UCSD-AML1 (cell line): ENCODE data around the gene ZDHHC1.

ENCODE experiments used
- DNase-seq: peaks from one replicate; lab custom pipeline; 2025; ENCODE audit not compliant: unreplicated experiment; lab: John Stamatoyannopoulos, UW

The ZDHHC1 gene, protein sequence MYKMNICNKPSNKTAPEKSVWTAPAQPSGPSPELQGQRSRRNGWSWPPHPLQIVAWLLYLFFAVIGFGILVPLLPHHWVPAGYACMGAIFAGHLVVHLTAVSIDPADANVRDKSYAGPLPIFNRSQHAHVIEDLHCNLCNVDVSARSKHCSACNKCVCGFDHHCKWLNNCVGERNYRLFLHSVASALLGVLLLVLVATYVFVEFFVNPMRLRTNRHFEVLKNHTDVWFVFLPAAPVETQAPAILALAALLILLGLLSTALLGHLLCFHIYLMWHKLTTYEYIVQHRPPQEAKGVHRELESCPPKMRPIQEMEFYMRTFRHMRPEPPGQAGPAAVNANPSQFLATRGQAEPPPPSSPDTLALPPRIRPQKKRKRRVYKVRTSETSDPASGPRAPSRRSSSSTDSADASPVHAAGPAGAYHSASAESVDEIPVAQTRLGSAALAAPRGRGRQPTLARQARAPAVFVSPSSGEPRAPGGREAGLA

DNA sequence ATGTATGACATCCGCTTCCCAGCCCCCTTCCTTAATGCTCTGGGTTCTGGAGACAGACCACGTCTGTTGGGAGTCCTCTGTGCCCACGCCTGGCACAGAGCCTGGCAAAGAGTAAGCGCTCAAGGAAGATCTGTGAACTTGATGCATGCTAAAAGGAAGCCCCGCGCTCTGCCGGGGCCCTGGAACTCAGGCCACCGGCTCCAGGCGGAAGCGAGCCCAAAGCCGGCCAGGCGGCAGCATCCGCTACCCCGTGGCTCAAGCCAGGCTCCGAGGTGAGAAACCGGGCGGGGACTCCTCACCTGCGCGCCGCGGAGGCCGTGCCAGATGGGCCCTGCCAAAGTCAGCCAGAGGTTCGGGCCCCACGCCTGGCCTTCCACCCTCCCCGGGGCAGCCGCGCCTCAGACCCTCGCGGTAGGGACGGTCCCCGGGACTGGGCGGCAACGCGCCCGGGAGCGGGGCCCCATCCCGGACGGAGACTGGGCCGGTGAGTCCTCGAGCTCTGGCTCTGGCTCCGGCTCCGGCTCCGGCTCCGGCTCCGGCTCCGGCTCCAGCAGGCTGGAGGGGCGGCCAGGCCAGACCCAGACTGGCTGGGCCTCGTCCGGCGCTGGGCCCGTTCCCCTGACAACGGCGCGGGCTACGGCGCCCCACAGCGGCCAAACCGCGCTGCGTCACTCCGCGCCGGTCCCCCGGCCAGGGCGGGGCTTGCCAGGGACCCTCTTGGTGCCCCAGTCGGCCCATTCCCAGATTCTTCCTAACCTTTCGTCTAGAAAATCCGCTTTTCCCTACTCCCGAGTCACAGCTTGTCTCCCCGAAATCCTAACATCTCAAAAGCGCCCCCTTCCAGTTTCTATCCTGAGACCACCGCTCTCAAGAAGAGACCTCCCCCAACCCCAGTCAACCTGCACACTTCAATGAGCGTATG lies at the start of gene ZDHHC1:
Gene ZDHHC1, minus strand, starts transcription at position 606 of the 922 bp plus-strand sequence. CDS start 8,702 bp downstream, outside the sequence.
- DNase-seq: peak; percentile 61

DNA sequence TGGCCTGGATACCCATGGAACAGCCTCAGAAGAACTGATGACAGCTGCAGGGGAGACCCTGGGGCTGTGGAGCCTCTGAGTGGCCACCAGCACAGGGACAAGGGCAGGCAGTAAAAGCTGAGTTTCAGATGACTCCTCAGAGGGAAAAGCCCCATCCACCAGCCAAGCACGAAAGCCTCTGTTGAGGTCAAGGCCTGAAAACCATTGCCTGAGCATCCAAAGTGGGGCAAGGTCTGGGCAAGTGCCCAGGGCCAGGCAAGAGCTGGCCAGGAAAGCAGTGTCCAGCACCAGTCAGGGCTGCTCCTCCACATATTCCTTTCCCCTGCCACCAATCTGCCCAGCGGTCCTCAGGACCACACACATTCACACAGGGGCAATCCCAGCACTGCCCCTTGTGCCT lies 48.3 kb upstream of the ZDHHC1 start:
- no peak for DNase-seq

DNA sequence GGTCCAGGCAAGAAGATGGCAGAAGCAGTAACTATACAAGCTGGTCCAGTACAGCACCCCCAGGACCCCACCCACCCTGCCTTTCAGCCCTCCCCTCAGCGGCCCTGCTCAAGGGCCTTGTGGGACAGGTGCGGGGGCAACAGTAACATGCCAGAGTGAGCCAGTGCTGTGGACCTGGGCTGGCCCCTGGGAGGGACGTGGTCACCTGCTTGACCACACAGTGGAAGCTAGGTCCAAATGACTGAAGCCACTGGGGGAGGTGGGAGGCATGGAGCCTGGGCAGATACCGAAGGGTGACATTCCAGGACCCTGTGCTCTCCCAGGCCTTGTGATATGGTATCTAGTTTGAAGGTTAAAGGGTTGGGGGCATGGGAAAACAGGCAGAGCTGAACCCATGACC lies 47.4 kb upstream of the ZDHHC1 start:
- no peak for DNase-seq

DNA sequence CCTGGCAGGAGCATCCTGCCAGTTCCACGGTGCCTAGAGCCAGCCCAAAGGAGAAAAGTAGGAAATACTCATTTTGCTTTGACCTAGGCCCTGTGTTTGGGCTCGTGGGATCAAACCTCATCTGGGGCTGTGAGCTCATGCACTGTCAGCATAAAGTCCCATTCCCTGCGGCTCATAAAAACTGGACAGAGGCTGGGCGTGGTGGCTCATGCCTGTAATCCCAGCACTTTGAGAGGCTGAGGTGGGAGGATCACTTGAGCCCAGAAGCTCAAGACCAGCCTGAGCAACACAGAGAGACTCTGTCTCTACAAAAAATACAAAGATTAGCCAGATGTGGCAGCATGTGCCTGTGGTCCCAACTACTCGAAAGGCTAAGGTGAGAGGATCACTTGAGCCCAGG lies 46.8 kb upstream of the ZDHHC1 start:
- no peak for DNase-seq

DNA sequence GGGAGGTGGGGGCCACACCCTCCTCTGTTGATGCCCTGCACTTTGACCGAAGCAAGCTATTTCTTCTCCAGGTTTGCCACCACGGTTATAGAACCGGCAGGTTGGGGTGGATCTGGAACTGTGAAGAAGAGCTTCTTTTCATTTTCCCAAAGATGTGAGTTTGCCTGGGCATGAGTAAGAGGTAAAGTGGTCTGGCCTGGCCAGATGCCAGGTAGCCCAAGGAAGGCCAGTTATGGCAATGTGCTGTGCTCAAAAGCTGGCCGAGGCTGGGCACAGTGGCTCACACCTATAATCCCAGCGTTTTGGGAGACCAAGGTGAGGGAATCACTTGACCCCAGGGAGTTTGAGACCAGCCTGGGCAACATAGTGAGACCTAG lies 46.0 kb upstream of the ZDHHC1 start:
- no peak for DNase-seq

DNA sequence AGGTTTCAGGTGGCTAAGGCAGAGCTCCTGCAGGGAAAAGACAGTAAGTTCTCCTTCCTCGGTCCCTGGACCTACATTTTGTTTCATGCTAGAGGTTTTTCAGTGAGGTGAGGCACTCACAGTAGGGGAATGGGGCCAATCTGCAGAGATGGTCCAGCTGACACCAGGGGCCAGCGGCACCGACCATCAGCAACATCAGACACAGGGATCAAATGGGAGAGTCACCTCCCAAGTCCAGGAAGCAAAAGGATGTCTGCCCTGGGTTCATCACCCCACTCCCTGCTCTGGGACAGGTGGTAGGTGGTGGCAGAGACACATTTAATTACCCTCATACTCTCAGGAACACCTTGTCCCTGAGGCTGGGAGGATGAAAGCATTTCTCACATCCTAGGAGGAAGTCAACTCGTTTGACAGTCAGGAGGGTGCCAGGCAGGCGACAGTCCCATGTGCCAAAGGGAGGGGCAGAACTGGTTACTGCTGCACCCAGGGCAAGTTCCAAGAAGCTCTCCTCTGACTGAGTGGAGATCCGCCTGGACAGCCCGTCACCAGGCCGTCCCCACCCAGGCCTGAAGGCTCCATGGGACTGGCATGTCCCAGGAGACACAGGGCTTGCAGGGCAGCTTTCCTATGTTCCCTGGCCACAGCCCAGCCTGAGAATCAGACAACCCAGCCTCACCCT lies 45.5 kb upstream of the ZDHHC1 start:
- no peak for DNase-seq

DNA sequence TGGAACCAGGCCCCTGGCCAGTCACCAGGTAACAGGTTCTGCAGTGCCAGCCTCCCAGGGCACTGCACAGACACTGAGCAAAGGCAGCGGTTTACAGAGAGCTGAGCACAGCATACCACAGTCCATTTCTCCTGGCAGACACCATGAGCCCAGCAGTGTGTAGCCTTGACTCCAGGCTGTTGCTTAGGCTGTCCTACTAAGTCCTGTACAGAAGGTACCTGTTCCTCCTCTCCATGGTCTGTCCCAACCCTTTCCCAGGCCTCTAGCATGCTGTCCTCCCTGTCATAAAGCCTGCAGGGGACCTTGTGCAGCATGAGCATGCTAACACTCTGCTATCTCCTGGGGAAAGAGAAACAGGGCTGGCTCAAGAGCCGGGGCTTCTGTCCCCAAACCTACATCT lies 44.7 kb upstream of the ZDHHC1 start:
- no peak for DNase-seq

DNA sequence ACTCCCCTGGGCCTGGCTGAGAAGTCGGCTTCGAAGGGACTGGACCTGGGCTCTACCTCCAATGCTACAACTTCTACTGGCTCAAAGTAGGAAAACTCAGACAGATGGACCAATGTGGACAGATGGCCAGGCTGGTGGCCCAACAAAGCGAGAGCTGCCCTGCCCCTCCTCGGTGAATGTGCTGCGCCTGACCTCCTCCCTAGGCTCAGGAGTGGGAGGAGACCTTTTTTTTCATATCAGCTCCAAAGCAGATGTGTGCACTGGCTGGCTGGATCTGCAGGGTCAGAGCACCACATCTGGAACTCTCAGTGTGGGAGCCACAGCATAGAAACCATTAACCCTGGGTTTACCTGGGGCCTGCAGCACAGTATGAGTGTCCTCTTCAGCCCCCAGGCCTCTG lies 43.9 kb upstream of the ZDHHC1 start:
- no peak for DNase-seq

DNA sequence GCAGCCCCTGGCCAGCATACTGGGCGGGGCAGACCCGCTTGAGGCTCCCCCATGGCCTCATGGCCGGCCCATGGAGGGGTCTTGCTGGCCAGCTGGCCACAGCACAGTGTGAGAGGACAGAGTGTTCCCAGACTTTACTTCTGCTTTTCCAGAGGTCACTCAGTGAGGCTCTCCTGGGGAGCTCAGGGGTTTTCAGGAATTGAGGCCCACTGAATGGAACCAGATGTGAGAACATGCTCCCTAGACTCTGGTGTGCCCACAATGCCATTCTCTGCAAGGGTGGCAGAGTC lies 43.5 kb upstream of the ZDHHC1 start:
- no peak for DNase-seq

DNA sequence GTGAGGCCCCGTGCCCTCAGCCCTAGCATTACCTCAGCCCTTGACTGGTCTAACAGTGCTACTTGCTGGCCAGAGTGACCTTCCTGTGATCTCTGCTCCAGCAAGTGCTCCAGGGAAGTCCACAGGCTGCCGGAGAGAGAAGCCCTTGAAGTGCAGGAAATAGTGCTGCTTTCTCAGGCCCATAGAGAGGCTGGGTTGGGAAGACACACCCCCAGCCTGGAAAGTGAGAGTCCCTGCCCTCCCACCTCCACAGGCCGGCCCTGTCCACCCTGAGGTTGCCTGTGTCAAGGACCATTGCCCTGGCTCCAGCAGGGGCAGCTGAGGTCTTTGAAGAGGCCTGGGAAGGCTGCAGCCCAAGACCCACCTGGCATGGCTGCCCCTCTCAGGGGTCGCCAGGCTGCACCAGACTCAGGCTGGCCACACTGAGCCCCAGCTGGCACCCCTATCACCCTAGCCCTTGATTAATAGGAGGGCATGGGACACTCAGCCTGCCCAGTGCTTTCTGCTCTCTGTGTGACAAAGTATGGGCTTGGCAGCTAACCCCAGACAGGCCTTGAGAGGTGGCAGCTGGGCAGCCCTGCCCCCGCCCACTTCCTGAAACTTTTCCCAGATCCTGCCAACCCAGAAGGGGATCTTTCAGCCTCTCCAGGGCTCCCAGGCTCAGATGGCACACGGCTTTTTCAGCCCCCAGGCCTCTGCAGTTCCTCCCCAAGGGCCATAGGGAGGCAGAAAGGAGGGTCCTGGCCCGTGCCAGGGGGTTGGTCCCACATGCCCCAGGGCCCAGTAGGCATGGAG lies 43.0 kb upstream of the ZDHHC1 start:
- DNase-seq: no peak

DNA sequence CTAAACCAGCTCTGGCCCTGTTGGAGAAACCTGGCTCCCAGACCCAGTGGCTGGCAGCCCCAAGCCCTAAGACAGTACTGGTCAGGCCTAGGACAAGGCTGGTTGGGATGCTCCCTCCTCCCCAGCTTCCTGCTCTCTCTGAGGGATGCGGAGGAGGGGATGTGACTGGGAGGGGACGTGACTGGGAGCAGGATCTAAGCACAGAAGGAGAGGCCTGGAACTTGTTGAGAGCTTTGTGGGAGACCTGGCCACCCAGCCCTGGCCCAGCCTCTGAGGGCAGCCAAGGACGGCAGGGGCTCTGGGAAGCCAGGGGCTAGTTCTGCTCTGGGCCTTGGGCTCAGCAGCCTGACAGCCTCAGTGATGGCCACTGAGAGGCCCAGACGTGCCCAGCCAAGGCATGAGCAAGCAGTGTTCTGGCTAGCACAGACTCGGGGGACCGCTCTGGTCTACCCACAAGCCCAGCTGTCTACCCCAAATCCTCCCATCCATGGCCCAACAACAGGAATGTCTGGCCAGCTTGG lies 41.9 kb upstream of the ZDHHC1 start:
- no peak for DNase-seq

DNA sequence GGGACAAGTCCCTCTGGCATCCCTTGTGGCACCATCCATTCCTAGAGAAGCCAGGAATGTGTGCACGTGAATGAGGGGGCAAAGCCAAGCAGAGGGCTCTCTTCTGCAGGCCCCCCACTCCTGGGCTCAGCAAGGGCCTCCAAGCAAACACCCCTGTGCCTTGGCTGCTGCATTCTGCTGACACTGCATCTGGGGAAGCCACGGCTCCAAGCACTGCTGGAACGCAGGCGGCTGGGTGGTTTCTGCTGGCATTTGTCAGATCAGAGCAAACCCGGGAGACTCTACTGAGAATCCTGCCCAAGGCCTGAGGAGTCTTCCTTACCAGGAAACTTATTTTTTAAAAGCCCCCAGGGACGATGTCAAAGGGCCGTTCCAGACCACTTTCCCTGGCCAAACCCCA lies 41.3 kb upstream of the ZDHHC1 start:
- no peak for DNase-seq

DNA sequence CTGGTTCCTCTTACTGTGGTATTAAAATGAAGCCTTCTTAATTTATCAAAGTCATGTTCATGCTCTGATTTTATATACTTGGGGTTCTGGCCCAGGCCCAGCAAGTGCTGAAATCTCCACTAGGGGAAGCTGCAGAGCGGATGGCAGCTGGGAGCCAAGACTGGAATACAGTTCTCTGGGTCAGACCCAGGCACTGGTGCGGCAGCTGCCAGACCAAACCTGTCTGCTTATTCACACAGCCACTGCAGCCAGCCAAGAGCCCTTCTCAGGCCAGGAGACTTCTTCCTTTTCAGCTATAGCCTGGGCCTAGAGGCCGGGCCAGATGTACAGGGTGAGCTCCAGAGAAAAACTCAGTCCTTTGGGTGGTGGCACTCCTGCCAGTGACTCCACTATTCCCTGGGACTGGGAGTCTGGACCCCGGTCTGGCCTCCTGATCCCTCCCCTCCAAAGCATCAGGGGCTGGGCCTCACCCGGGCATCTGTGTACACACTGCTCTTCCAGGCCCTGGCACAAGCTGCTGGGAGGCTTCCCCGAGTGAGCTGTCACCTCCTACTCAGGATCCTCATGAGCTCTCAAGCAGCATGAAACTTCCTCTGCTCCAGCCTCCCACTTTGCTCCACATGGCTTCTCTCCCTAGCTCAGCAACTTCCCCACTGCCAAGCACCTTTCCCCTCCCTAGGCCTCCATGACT lies 40.3 kb upstream of the ZDHHC1 start:
- DNase-seq: no peak

DNA sequence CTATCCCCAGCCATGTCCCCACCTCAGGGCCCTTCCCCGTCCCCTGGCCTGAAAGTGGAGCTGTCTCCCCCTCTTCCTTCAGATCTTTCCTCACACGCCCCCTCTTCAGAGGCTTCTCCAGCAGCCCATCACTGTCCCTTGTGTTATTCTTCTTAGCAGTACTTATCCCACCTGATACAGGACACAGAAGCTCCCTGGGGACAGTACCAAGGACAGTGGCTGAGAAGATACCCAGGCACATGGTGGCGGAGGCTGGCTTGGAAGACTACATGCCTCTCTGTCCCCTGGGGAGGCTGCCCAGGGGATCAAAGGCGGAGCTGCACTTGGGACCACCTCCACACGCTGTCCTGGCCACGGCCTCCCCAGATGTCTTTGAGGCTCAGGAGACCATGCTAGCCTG lies 38.6 kb upstream of the ZDHHC1 start:
- no peak for DNase-seq

DNA sequence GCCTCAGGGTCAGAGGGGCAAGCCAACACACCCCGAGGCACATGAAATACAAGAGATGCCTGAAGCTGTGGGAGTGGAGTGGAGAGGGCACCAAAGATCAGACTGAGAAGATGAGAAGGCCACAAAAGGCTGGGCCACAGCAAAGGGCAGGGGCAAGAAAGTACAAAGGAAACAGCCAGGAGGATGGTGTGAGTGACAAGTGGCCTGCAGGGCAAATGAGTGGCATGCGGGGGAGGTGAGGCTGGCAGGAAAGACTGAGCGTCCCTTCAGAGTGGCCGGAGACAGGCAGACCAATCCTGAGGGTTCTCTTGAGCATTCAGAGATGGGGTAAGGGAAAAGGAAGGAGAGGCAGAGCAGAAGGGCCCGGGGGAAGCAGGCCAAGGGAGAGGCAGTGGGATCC lies 37.8 kb upstream of the ZDHHC1 start:
- DNase-seq: no peak

DNA sequence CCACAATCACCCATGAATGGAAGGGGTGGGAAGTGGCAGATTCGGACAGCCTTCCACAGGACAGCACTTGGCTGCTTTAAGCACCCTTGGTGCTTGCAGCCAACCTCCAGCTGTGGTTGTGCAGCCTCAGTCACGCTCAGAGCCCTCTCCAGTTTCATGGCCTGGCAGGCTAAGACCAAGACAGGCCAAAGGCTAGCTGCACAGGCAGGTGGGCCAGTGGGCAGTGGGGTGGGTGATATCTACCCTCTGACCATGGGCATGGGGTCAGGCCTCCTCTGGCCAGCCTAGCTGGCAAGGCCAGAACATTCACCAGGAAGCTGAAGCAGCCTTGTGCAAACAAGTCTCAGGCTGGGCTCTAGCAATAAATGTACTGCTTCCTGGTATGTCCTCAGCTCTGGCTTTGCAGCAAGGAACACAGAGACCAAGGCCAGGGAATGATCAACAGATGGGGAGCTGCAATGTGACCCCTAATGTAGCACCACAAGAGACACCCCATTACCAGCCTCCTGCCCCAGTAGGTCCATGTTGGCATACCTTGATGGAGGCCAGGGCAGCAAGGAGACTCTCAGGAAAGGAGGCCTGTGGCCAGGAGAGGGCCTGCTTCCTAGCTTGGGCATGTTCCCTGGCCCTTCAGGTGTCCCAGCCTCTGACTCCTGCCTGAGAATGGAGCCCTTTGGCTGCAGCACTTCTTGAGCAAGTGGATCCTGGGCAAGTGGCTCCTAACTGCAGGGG lies 35.6 kb upstream of the ZDHHC1 start:
- DNase-seq: no peak

DNA sequence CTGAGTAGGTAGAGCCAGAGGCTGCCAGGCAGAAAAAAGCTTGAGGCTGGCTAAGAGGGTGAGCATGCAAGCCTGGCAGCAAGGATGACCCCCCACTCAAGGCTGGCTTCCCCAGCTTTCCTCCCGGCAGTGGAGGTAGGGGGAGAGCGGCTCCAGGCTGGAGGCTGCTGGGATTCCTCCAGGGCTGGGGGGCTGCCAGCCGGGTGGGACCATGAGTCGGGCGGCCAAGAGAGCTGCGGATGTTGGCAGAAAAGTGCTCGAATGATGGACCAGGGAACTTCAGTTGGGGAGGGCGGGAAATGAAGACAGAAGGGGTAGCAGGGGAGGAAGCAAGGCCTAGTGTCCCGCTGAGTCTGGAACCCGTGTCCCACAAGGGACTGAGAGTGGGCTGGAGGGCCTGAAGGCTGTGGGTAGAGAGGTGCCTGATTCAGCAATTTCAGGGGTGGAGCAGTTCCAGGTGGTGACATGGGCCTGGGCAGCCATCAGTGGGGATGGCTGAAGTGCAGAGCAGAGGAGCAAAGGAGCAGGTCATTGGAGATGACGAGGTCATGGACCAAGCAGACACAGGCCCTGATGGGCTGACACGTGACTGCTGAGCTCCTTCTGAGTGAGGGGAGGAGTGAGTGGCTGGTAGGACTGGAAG lies 34.9 kb upstream of the ZDHHC1 start:
- DNase-seq: no peak

DNA sequence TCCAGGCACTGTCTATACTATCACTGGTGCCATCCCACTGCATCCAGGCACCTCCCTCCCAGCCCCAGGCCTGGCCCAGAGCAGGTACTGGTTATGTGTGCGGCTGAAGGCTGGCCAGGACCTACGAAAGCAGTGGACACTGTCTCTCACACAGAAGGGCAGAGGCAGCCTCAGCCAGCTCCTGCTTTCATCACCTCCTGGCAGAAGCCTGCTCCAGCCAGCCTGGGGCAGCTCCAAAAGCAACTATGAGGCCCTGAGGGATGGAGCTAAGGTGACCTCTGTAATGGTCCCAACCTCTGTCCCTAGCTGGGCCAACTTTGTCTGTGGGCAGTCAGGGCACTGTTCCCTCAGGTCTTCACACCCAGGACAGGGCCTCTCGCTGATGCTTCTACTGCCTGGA lies 33.5 kb upstream of the ZDHHC1 start:
- no peak for DNase-seq

DNA sequence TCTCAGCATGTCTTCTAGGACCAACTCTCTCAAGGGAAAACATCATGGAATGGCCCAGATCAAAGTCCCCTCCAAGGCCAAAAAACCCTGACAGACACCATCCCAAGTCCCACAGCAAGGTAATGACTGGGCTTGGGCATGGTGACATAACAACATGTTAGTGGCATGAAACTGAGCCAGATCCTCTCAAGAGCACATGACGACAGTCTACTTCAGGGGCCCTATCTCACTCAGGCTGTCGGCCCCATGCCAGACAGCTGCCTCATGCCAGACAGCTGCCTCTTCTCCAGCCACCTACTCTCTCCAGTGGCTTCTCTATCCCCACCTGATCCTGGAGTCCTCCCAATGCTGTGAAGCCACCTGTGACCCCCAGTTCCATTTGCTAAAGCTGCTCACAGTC lies 33.1 kb upstream of the ZDHHC1 start:
- no peak for DNase-seq
